ENCODE measurements around the gene INTS11. TPM values are rescaled to one million over a fixed set of nuclear protein-coding genes. Genes with fewer than 3 reads are reported as not detected.
A peak's percentile ranks its signal among the peaks of the same experiment; 100 is the strongest.

Gene INTS11
- total RNA-seq, 1 experiment from 2014 or later, result 254 TPM

- no peaks in the 10 kb centered on the region for H4K20me1 ChIP-seq (ENCODE audit: low read length)
- H3K36me3 ChIP-seq (ENCODE audit: low read depth, low read length), result no peaks in the 10 kb centered on the region
- peak; percentile 43 for ATAC-seq
- DNase-seq, result peak; percentile 76
- H3F3A ChIP-seq (ENCODE audit: low read length, unreplicated experiment), result peaks cover 3% of the 10 kb centered on the region
- POLR2A ChIA-PET (ENCODE audit: unreplicated experiment), result no interaction called here
- CTCF ChIA-PET, result no interaction called here
- H3K4me1 ChIP-seq (ENCODE audit: insufficient read depth, low read length), result peaks cover 40% of the 10 kb centered on the region
- TF ChIP-seq EZH2 (IDR thresholded peaks at IDR 0.05; ENCODE audit: low read length, unreplicated experiment), result no peak
- no peak for TF ChIP-seq CTCF (conservative IDR thresholded peaks at IDR 0.05; ENCODE audit: low read depth, low read length)
- TF ChIP-seq EZH2phosphoT487 (IDR thresholded peaks at IDR 0.05; ENCODE audit: borderline replicate concordance, low read length), result peak; percentile 81; the same call in 1 of the 2 replicates
- H3K9ac ChIP-seq (ENCODE audit: low read length), result no peak overlapping the region
- H3K27ac ChIP-seq (ENCODE audit: low read length), result no peak overlapping the region
- peak overlapping the region; percentile 58; the same call in 1 of the 2 replicates for H3K4me3 ChIP-seq (ENCODE audit: low read length)
- intact Hi-C loops (cut with micrococcal nuclease), result no loop called here
- H2AFZ ChIP-seq (ENCODE audit: low read length), result 0 out of 2 replicates have a peak overlapping the region, but pooled peaks have one; percentile 32
- no peaks in the 10 kb centered on the region for H3K27me3 ChIP-seq (ENCODE audit: low read length)
- peak overlapping the region; percentile 78 for H3K4me2 ChIP-seq (ENCODE audit: low read length)
- H3K9me3 ChIP-seq (ENCODE audit: low read length), result no peaks in the 10 kb centered on the region
- no peaks in the 10 kb centered on the region for H3K9me2 ChIP-seq (replicated peaks; ENCODE audit: low read length)
- BruUV-seq (replicated peaks), result no TSS peak
- peaks cover 15% of the 10 kb centered on the region for H3K79me2 ChIP-seq (ENCODE audit: low read length)
Measured at GRCh38 chr1:1355416-1355815, 31.0 kb upstream of the INTS11 start.

- H3K36me3 ChIP-seq (ENCODE audit: low read depth, low read length), result no peaks in the 10 kb centered on the region
- H3K79me2 ChIP-seq (ENCODE audit: low read length), result peaks cover 15% of the 10 kb centered on the region
- no peak for DNase-seq
- H3K4me1 ChIP-seq (ENCODE audit: insufficient read depth, low read length), result peaks cover 32% of the 10 kb centered on the region
- ChIA-PET CTCF (interaction anchor here (0.6 kb wide), 1 partner anchor 45 kb away, joined by 3 read pairs; no protein-coding TSS in a partner anchor), POLR2A (ENCODE audit: unreplicated experiment) (no interaction called here)
- H3K27ac ChIP-seq (ENCODE audit: low read length), result no peak overlapping the region
- no peaks in the 10 kb centered on the region for H3K27me3 ChIP-seq (ENCODE audit: low read length)
- H2AFZ ChIP-seq (ENCODE audit: low read length), result no peak overlapping the region
- H3K4me2 ChIP-seq (ENCODE audit: low read length), result peak overlapping the region; percentile 78
- H3K4me3 ChIP-seq (ENCODE audit: low read length), result peak overlapping the region; percentile 58
- BruUV-seq (replicated peaks), result no TSS peak
- no peaks in the 10 kb centered on the region for H4K20me1 ChIP-seq (ENCODE audit: low read length)
- peak; percentile 5 for ATAC-seq
- intact Hi-C loops (cut with micrococcal nuclease), result no loop called here
- TF ChIP-seq EZH2 (IDR thresholded peaks at IDR 0.05; ENCODE audit: low read length, unreplicated experiment) (no peak), CTCF (conservative IDR thresholded peaks at IDR 0.05; ENCODE audit: low read depth, low read length) (no peak), EZH2phosphoT487 (IDR thresholded peaks at IDR 0.05; ENCODE audit: borderline replicate concordance, low read length) (no peak)
- no peaks in the 10 kb centered on the region for H3K9me3 ChIP-seq (ENCODE audit: low read length)
- no peaks in the 10 kb centered on the region for H3K9me2 ChIP-seq (replicated peaks; ENCODE audit: low read length)
- H3F3A ChIP-seq (ENCODE audit: low read length, unreplicated experiment), result peaks cover 3% of the 10 kb centered on the region
- 0 out of 2 replicates have a peak overlapping the region, but pooled peaks have one; percentile 9 for H3K9ac ChIP-seq (ENCODE audit: low read length)
Measured at GRCh38 chr1:1354271-1355247, 30.1 kb upstream of the INTS11 start.

Data from PC-3 (cell line).